ENCODE measurements around the gene OR51E1.

DNA sequence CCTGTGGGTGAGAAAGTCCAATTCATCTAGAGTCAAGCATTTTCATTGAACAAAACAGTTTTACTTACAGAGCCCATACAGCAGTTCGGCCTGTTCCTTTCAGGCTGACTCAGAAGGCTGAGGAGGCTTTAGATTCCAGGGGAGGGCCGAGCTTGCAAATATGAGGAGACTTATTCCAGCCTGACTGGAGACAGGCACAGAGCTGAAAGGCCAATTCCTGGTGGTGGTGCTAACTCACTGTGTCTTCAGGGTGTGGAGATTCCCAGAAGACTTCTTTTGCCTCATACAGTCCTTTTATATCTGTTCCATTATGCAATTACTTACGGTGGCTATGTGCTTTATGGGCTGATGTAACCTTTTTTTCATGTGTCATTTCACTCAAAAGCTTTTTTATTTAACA lies 53.8 kb downstream of the OR51E1 start, which contains the start of gene OR51E2:
- TF ChIP-seq, protein P1, sequence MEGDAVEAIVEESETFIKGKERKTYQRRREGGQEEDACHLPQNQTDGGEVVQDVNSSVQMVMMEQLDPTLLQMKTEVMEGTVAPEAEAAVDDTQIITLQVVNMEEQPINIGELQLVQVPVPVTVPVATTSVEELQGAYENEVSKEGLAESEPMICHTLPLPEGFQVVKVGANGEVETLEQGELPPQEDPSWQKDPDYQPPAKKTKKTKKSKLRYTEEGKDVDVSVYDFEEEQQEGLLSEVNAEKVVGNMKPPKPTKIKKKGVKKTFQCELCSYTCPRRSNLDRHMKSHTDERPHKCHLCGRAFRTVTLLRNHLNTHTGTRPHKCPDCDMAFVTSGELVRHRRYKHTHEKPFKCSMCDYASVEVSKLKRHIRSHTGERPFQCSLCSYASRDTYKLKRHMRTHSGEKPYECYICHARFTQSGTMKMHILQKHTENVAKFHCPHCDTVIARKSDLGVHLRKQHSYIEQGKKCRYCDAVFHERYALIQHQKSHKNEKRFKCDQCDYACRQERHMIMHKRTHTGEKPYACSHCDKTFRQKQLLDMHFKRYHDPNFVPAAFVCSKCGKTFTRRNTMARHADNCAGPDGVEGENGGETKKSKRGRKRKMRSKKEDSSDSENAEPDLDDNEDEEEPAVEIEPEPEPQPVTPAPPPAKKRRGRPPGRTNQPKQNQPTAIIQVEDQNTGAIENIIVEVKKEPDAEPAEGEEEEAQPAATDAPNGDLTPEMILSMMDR (IDR thresholded peaks at IDR 0.05) = no peak
- no peak for TF ChIP-seq POLR2A (IDR thresholded peaks at IDR 0.05)
